HepG2 (cell line): ENCODE results near the gene PPP1R13B. TPM values are rescaled to one million over a fixed set of nuclear protein-coding genes. Genes with fewer than 3 reads are reported as not detected.

ENCODE experiments used
- BRD4 ChIP-seq: sonication (generic); formaldehyde crosslinking; IDR thresholded peaks from 2 replicates; pipeline ENCODE4 v1.4.0; 2020; ENCODE audit warnings: missing genetic modification reagents
- CBX1 ChIP-seq: IDR thresholded peaks from one replicate; pipeline ENCODE4 v1.6.1; 2016; ENCODE audit warnings: antibody characterized with exemption, low read depth
- CBX2 ChIP-seq, 2 experiments: fragments of 200-600 bp in 1 of 2; sonication (generic); formaldehyde crosslinking in 1 of 2; IDR thresholded peaks; 2 replicates each; pipeline versions ENCODE4 v1.7.0 to v1.8.1; 2018 to 2022; ENCODE audit warnings: low read depth in 2 of 2, low read length in 1 of 2, mild to moderate bottlenecking in 1 of 2, missing genetic modification reagents in 1 of 2
- CREM ChIP-seq, 2 experiments: sonication (generic) in 1 of 2; formaldehyde crosslinking in 1 of 2; IDR thresholded peaks; 2 replicates each; pipeline versions ENCODE4 v1.4.0 to v1.6.1; 2016 to 2020; ENCODE audit warnings: antibody characterized with exemption in 1 of 2, mild to moderate bottlenecking in 1 of 2, missing genetic modification reagents in 1 of 2
- ETV6 ChIP-seq: sonication (generic); formaldehyde crosslinking; conservative IDR thresholded peaks from 2 replicates; pipeline ENCODE4 v1.4.0; 2020; ENCODE audit warnings: missing genetic modification reagents
- HNRNPL ChIP-seq: fragments of 200-400 bp; formaldehyde crosslinking; IDR thresholded peaks from 2 replicates; pipeline ENCODE4 v1.6.1; 2017; ENCODE audit warnings: mild to moderate bottlenecking, low read depth, low read length
- NFE2L1 ChIP-seq: sonication (generic); formaldehyde crosslinking; IDR thresholded peaks from 2 replicates; pipeline ENCODE4 v1.4.0; 2020; ENCODE audit warnings: missing genetic modification reagents, mild to moderate bottlenecking, borderline replicate concordance
- PAWR ChIP-seq: sonication (generic); formaldehyde crosslinking; IDR thresholded peaks from 2 replicates; pipeline ENCODE4 v1.4.0; 2020; ENCODE audit warnings: missing genetic modification reagents, mild to moderate bottlenecking, borderline replicate concordance
- RFXANK ChIP-seq: IDR thresholded peaks from 2 replicates; pipeline ENCODE4 v1.6.1; 2016
- SMAD1 ChIP-seq: sonication (generic); formaldehyde crosslinking; IDR thresholded peaks from 2 replicates; pipeline ENCODE4 v1.4.0; 2020; ENCODE audit warnings: missing genetic modification reagents, low read depth, mild to moderate bottlenecking, borderline replicate concordance
- SOX6 ChIP-seq, 2 experiments: fragments of 450-650 bp in 1 of 2; sonication (generic) in 1 of 2; formaldehyde crosslinking in 1 of 2; IDR thresholded peaks; 2 replicates each; pipeline versions ENCODE4 v1.4.0 to v1.6.1; 2017 to 2020; ENCODE audit warnings: antibody characterized with exemption in 1 of 2, mild to moderate bottlenecking in 1 of 2, missing genetic modification reagents in 1 of 2
- ZNF10 ChIP-seq: sonication (generic); formaldehyde crosslinking; IDR thresholded peaks from 2 replicates; pipeline ENCODE4 v1.4.0; 2020; ENCODE audit warnings: mild to moderate bottlenecking, low read depth, missing genetic modification reagents, borderline replicate concordance
- ZNF225 ChIP-seq: sonication (generic); formaldehyde crosslinking; IDR thresholded peaks from 2 replicates; pipeline ENCODE4 v1.4.0; 2020; ENCODE audit warnings: mild to moderate bottlenecking, missing genetic modification reagents
- ZSCAN12 ChIP-seq: sonication (generic); formaldehyde crosslinking; IDR thresholded peaks from 2 replicates; pipeline ENCODE4 v1.9.0; 2021; ENCODE audit warnings: mild to moderate bottlenecking, missing genetic modification reagents
- polyA plus RNA-seq, 8 experiments: library from polyadenylated mRNA; depleted of rRNA in 3 of 8; stranded (reverse) in 7 of 8; unstranded in 1 of 8; fragments of >200 nt; fragmentation: Illumina TruSeq in 4 of 8; extraction: Trizol in 4 of 8; gene quantifications; 2 replicates each; pipeline versions ENCODE4 v1.2.1 to v1.2.3, GENCODE V29; 2011 to 2016; ENCODE audit warnings: low read depth in 4 of 8, missing spikeins in 1 of 8, mixed read lengths in 1 of 8; ENCODE audit not compliant: insufficient read depth in 1 of 8
- total RNA-seq, 5 experiments: library from RNA; depleted of rRNA; stranded (reverse); fragments of >200 nt; fragmentation: Illumina TruSeq; extraction: Trizol; gene quantifications; 2 replicates each; pipeline ENCODE4 v1.2.3, GENCODE V29; 2016; ENCODE audit warnings: low read depth in 1 of 5
- TF ChIP-seq, protein P1 (sequence below): sonication (generic); formaldehyde crosslinking; IDR thresholded peaks from 2 replicates; pipeline ENCODE4 v1.9.0; 2022; ENCODE audit warnings: low read depth, missing genetic modification reagents
- TF ChIP-seq, protein P2 (sequence below): sonication (generic); formaldehyde crosslinking; IDR thresholded peaks from 2 replicates; pipeline ENCODE4 v1.5.1; 2020; ENCODE audit warnings: missing genetic modification reagents, mild to moderate bottlenecking, borderline replicate concordance
- TF ChIP-seq, protein P3 (sequence below): IDR thresholded peaks from 2 replicates; pipeline ENCODE4 v1.6.1; 2016; ENCODE audit warnings: missing compliant biosample characterization, missing genetic modification reagents, borderline replicate concordance
- TF ChIP-seq, protein P4 (sequence below): sonication (generic); formaldehyde crosslinking; conservative IDR thresholded peaks from 2 replicates; pipeline ENCODE4 v1.8.0; 2022; ENCODE audit warnings: mild to moderate bottlenecking, moderate library complexity, missing genetic modification reagents
- TF ChIP-seq, protein P5 (sequence below): sonication (generic); formaldehyde crosslinking; IDR thresholded peaks from 2 replicates; pipeline ENCODE4 v1.4.0; 2020; ENCODE audit warnings: mild to moderate bottlenecking, low read depth, missing genetic modification reagents

PPP1R13B gene
- total and polyA plus RNA-seq, 2 of the 13 experiments (the other 11 are each of a cell fraction or from before 2014, with no cell fraction given), result 4.6 to 9.4 TPM

DNA sequence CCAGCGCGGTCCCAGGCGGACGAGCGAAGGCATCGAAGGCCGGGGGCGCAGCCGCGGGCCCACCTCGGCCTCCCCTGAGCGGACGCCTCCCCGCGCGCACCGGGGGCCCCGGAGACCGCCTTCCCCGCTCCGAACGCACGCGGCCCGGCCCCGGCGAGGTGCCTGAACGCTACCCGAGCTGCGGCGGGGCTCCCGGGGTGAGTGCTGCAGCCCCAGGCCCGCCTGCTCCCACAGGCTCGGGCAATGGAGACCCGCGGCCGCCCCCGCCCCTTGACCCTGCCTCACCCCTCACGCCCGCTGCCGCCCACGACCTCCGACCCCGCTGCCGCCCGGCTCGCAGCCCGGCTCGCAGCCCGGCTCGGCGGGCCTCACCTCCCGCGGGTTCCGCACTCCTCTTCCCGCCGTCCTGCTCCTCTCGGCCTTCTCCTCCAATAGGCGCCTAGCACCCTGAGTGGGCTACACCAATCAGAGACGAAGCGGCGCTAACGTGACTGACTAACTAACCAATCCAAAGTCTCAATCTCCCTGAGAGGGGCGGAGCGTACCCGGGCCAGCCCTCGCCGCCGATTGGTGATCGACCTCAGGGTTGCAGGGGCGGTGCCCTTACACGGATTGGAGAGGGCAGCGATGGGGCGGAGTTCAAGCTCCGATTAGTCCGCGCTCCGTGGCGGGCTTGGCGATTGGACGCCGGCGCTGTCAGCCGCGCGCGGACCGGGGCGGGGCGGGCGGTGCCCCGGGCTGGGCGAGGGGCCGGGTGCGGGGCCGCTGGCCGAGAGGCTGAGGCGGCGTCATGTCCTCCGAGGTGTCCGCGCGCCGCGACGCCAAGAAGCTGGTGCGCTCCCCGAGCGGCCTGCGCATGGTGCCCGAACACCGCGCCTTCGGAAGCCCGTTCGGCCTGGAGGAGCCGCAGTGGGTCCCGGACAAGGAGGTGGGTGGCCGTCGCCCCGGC, 132.0 kb downstream of the PPP1R13B start, which contains the start of the genes XRCC3 and ZFYVE21 (continued):
- TF ChIP-seq, protein P1, sequence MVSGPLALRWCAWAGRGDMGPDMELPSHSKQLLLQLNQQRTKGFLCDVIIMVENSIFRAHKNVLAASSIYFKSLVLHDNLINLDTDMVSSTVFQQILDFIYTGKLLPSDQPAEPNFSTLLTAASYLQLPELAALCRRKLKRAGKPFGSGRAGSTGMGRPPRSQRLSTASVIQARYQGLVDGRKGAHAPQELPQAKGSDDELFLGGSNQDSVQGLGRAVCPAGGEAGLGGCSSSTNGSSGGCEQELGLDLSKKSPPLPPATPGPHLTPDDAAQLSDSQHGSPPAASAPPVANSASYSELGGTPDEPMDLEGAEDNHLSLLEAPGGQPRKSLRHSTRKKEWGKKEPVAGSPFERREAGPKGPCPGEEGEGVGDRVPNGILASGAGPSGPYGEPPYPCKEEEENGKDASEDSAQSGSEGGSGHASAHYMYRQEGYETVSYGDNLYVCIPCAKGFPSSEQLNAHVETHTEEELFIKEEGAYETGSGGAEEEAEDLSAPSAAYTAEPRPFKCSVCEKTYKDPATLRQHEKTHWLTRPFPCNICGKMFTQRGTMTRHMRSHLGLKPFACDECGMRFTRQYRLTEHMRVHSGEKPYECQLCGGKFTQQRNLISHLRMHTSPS, result no peak
- TF ChIP-seq ZNF10 (CRISPR knock-in tag) (no peak), CREM (IDR thresholded peaks at IDR 0.05) (no peak), CREM (CRISPR knock-in tag; IDR thresholded peaks at IDR 0.05) (no peak), ZSCAN12 (CRISPR knock-in tag) (no peak), PAWR (no peak), BRD4 (CRISPR knock-in tag) (no peak), HNRNPL (no peak), CBX2 (IDR thresholded peaks at IDR 0.05; ENCODE audit: low read depth, low read length) (no peak), CBX2 (CRISPR knock-in tag; IDR thresholded peaks at IDR 0.05; ENCODE audit: low read depth) (no peak), RFXANK (CRISPR knock-in tag) (no peak), ZNF225 (CRISPR knock-in tag) (no peak), SMAD1 (CRISPR knock-in tag) (peak; percentile 51; the same call in 1 of the 2 replicates), SOX6 (IDR thresholded peaks at IDR 0.05) (no peak), SOX6 (CRISPR knock-in tag; IDR thresholded peaks at IDR 0.05) (no peak), ETV6 (no peak), NFE2L1 (CRISPR knock-in tag) (no peak), CBX1 (no peak)
- TF ChIP-seq, protein P2, sequence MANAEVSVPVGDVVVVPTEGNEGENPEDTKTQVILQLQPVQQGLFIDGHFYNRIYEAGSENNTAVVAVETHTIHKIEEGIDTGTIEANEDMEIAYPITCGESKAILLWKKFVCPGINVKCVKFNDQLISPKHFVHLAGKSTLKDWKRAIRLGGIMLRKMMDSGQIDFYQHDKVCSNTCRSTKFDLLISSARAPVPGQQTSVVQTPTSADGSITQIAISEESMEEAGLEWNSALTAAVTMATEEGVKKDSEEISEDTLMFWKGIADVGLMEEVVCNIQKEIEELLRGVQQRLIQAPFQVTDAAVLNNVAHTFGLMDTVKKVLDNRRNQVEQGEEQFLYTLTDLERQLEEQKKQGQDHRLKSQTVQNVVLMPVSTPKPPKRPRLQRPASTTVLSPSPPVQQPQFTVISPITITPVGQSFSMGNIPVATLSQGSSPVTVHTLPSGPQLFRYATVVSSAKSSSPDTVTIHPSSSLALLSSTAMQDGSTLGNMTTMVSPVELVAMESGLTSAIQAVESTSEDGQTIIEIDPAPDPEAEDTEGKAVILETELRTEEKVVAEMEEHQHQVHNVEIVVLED, result peak; percentile 51; the same call in 1 of the 2 replicates
- TF ChIP-seq, protein P3, sequence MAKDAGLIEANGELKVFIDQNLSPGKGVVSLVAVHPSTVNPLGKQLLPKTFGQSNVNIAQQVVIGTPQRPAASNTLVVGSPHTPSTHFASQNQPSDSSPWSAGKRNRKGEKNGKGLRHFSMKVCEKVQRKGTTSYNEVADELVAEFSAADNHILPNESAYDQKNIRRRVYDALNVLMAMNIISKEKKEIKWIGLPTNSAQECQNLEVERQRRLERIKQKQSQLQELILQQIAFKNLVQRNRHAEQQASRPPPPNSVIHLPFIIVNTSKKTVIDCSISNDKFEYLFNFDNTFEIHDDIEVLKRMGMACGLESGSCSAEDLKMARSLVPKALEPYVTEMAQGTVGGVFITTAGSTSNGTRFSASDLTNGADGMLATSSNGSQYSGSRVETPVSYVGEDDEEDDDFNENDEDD (CRISPR knock-in tag), result peak; percentile 97
- TF ChIP-seq, protein P4, sequence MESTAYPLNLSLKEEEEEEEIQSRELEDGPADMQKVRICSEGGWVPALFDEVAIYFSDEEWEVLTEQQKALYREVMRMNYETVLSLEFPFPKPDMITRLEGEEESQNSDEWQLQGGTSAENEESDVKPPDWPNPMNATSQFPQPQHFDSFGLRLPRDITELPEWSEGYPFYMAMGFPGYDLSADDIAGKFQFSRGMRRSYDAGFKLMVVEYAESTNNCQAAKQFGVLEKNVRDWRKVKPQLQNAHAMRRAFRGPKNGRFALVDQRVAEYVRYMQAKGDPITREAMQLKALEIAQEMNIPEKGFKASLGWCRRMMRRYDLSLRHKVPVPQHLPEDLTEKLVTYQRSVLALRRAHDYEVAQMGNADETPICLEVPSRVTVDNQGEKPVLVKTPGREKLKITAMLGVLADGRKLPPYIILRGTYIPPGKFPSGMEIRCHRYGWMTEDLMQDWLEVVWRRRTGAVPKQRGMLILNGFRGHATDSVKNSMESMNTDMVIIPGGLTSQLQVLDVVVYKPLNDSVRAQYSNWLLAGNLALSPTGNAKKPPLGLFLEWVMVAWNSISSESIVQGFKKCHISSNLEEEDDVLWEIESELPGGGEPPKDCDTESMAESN (CRISPR knock-in tag), result no peak; the same call in 1 of the 2 replicates
- TF ChIP-seq, protein P5, sequence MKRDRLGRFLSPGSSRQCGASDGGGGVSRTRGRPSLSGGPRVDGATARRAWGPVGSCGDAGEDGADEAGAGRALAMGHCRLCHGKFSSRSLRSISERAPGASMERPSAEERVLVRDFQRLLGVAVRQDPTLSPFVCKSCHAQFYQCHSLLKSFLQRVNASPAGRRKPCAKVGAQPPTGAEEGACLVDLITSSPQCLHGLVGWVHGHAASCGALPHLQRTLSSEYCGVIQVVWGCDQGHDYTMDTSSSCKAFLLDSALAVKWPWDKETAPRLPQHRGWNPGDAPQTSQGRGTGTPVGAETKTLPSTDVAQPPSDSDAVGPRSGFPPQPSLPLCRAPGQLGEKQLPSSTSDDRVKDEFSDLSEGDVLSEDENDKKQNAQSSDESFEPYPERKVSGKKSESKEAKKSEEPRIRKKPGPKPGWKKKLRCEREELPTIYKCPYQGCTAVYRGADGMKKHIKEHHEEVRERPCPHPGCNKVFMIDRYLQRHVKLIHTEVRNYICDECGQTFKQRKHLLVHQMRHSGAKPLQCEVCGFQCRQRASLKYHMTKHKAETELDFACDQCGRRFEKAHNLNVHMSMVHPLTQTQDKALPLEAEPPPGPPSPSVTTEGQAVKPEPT (CRISPR knock-in tag), result no peak; the same call in 1 of the 2 replicates
